Mucosa of rectum (tissue), 2 donors: Measurements from ENCODE around the gene NUP210.

Experiments used
- H3K27ac ChIP-seq, 2 donors: one replicate each; pipeline ENCODE4 v1.7.0; 2013; ENCODE audit warnings: inconsistent platforms in 2 of 2, low read depth in 2 of 2, low read length in 2 of 2
- H3K27me3 ChIP-seq, 2 donors: one replicate each; pipeline ENCODE4 v1.7.0; 2013; ENCODE audit warnings: low read length in 2 of 2; ENCODE audit not compliant: control insufficient read depth in 2 of 2, insufficient read depth in 2 of 2
- H3K36me3 ChIP-seq, 2 donors: one replicate each; pipeline ENCODE4 v1.7.0; 2013; ENCODE audit warnings: low read length in 2 of 2; ENCODE audit not compliant: control insufficient read depth in 2 of 2, insufficient read depth in 2 of 2
- H3K4me1 ChIP-seq, 2 donors: one replicate each; pipeline ENCODE4 v1.7.0; 2013; ENCODE audit warnings: low read length in 2 of 2, mild to moderate bottlenecking in 1 of 2; ENCODE audit not compliant: control insufficient read depth in 2 of 2, insufficient read depth in 2 of 2
- H3K4me3 ChIP-seq, 2 donors: one replicate each; pipeline ENCODE4 v1.7.0; 2013; ENCODE audit warnings: low read length in 2 of 2
- H3K9ac ChIP-seq, 2 donors: one replicate each; pipeline ENCODE4 v1.7.0; 2013; ENCODE audit warnings: low read length in 2 of 2, low read depth in 1 of 2, mild to moderate bottlenecking in 1 of 2
- H3K9me3 ChIP-seq, 2 donors: one replicate each; pipeline ENCODE4 v1.7.0; 2013; ENCODE audit warnings: low read length in 2 of 2; ENCODE audit not compliant: control insufficient read depth in 2 of 2
- donor health status: healthy.
- donor health status: Normal muscosa, but diverticular disease.

The NUP210 gene

DNA sequence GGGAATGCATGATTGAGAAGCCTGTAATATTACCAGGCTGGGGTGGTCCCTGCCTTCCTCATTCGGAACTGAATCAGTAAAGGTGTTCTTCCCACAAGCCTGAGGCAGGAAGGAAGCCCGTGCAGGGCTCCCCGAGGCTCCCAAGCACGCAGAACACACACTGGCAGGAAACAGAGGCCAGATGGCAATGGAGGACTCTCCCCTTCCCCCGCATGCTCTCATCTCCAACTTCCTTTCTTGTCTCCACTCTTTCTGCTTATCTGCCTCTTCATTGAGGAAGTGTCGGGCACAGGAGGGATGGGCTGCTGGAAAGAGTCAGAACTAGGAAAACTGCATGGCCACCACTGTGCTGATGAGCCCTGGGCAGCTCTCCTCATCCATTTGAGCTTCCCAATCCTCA is 123.5 kb downstream of the NUP210 start:
- Histone ChIP-seq H3K27me3 (peaks cover 4 to 20% of the 10 kb centered on the region in 2 donors), H3K4me3 (no peak overlapping the region), H3K36me3 (no peaks in the 10 kb centered on the region), H3K9ac (no peak overlapping the region), H3K27ac (no peak overlapping the region), H3K4me1 (no peaks in the 10 kb centered on the region), H3K9me3 (no peaks in the 10 kb centered on the region)

- H3K9me3 ChIP-seq = no peaks in the 10 kb centered on the region
- H3K27me3 ChIP-seq = peaks cover 4 to 20% of the 10 kb centered on the region in 2 donors
- no peak overlapping the region for H3K27ac ChIP-seq
- H3K36me3 ChIP-seq = no peaks in the 10 kb centered on the region
- H3K4me1 ChIP-seq = no peaks in the 10 kb centered on the region
- no peak overlapping the region for H3K9ac ChIP-seq
- no peak overlapping the region for H3K4me3 ChIP-seq
These were observed 125.4 kb downstream of the NUP210 start for GRCh38 chr3:13294442-13295351.

DNA sequence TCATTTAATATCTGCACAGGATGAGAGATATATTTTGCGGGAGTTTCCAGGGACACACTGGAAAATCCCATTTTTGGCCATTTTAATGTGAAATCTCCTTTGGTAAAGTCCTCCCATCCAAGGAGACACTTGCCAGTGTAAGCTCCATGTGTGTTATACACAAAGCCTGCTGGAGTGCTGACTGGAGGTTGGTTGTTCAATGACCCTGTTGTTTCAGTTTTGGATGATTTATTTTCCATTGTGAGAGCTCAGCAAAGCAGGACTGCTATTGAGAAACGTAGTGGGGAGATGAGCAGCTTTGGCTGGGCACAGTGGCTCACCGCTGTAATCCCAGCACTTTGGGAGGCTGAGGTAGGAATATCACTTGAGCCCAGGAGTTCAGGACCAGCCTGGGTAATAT is 127.7 kb downstream of the NUP210 start:
- Histone ChIP-seq H3K4me1 (no peaks in the 10 kb centered on the region), H3K9ac (no peak overlapping the region), H3K27me3 (peaks cover 4 to 18% of the 10 kb centered on the region in 2 donors), H3K27ac (no peak overlapping the region), H3K4me3 (no peak overlapping the region), H3K36me3 (no peaks in the 10 kb centered on the region), H3K9me3 (no peaks in the 10 kb centered on the region)

- Histone ChIP-seq H3K36me3 (no peaks in the 10 kb centered on the region), H3K9me3 (peaks cover 0 to 3% of the 10 kb centered on the region in 2 donors), H3K9ac (no peak overlapping the region), H3K4me3 (no peak overlapping the region), H3K27me3 (peaks cover 7 to 9% of the 10 kb centered on the region in 2 donors), H3K4me1 (no peaks in the 10 kb centered on the region), H3K27ac (no peak overlapping the region)
These were observed 129.2 kb downstream of the NUP210 start for GRCh38 chr3:13290941-13291340.

DNA sequence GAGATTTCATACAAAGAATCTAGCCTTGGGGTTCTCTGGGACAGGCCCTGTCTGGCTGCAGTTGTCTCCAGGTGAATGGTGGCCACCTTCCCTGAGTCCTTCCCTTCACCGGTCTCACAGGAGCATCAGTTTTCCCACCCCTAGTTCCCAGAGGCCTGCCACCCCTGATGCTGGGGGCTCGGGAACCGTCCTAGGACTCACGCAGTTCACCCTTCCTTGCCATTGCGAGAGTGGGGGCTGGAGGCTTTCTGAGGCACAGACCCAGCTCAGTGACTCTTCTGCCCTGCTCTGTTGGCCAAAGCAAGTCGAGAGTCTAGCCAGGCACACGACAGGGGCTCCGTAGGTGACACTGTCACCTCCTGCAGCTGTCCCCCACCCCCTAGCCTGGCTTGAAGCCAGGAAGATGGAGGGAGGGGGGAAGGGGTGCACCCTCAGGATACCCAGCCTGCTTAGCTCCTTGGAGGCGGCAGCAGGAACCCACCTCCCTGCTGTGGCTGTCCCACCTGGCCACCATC is 130.3 kb downstream of the NUP210 start:
- H3K36me3 ChIP-seq = no peaks in the 10 kb centered on the region
- H3K9me3 ChIP-seq = peaks cover 0 to 3% of the 10 kb centered on the region in 2 donors
- no peak overlapping the region for H3K4me3 ChIP-seq
- no peak overlapping the region for H3K9ac ChIP-seq
- no peaks in the 10 kb centered on the region for H3K4me1 ChIP-seq
- peaks cover 7 to 16% of the 10 kb centered on the region in 2 donors for H3K27me3 ChIP-seq
- H3K27ac ChIP-seq = no peak overlapping the region

DNA sequence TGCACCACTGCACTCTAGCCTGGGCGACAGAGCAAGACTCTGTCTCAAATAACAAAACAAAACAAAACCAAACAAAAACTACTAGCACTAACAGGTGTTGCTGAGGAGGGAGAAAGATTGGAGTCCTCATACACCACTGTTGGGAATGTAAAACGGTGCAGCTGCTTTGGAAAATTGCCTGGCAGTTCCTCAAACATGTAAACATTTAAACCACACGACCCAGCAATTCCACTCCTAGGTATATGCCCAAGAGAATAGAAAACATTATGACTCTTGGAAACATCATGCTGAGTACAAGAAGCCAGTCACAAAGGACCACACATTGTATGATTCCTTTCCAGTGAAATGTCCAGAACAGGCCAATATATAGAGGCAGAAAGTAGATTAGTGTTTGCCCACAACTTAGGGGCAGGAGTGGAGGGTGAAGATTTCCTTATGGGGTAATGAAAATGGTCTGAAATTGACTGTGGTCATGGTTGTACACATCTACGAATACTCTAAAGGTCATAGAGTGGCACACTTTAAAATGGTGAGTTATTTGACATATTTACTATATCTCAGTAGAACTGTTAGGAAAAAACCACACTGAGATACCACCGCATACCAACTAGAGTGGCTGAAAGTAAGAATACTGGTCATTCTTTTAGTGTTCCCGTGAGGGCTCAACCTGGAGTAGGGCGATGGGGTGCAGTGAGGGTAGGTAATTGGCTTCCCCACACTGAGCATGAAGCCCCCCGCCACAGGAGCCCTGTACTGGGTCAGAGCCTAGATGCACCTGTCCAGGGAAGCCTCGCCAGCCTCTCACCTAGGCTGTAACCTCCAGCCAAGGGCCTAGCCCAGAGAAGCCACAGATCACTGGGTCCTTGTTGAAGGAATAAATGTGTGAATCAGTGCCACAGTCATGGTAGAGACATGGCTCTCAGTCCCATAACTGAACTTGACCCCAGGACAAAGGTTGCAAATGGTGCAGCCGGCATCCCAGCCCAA is 131.1 kb downstream of the NUP210 start:
- Histone ChIP-seq H3K9me3 (peaks cover 2 to 3% of the 10 kb centered on the region in 2 donors), H3K27me3 (peaks cover 9 to 18% of the 10 kb centered on the region in 2 donors), H3K4me1 (no peaks in the 10 kb centered on the region), H3K36me3 (no peaks in the 10 kb centered on the region), H3K9ac (no peak overlapping the region), H3K27ac (no peak overlapping the region), H3K4me3 (no peak overlapping the region)

DNA sequence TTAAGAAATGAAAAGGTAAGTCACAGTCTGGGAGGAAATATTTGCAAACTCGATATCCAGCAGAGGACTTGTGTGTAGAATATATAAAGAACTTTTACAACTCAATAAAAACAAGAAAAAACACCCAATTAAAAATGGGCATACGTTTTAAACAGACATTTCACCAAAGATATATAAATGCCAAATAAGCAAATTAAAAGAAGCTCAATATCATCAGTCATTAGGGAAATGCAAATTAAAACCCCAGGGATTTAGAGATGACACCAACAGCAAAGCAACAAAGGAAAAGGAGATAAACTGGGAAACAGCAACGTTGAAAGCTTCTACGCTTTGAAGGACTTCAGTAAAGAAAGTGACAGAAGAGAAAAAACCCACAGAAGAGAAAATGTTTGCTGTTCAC is 132.3 kb downstream of the NUP210 start:
- Histone ChIP-seq H3K4me3 (no peak overlapping the region), H3K4me1 (no peaks in the 10 kb centered on the region), H3K36me3 (no peaks in the 10 kb centered on the region), H3K9ac (no peak overlapping the region), H3K27me3 (peaks cover 17 to 24% of the 10 kb centered on the region in 2 donors), H3K27ac (no peak overlapping the region), H3K9me3 (peaks cover 3 to 6% of the 10 kb centered on the region in 2 donors)

GRCh38 chr3:13286873-13287272 is 133.2 kb downstream of the NUP210 start:
- no peaks in the 10 kb centered on the region for H3K4me1 ChIP-seq
- no peak overlapping the region for H3K9ac ChIP-seq
- H3K27me3 ChIP-seq = peaks cover 19 to 24% of the 10 kb centered on the region in 2 donors
- no peaks in the 10 kb centered on the region for H3K36me3 ChIP-seq
- H3K9me3 ChIP-seq = peaks cover 3 to 6% of the 10 kb centered on the region in 2 donors
- no peak overlapping the region for H3K27ac ChIP-seq
- H3K4me3 ChIP-seq = no peak overlapping the region

- H3K9me3 ChIP-seq = peaks cover 3 to 6% of the 10 kb centered on the region in 2 donors
- H3K27me3 ChIP-seq = peaks cover 26 to 32% of the 10 kb centered on the region in 2 donors
- no peak overlapping the region for H3K27ac ChIP-seq
- no peaks in the 10 kb centered on the region for H3K4me1 ChIP-seq
- H3K4me3 ChIP-seq = no peak overlapping the region
- no peaks in the 10 kb centered on the region for H3K36me3 ChIP-seq
- no peak overlapping the region for H3K9ac ChIP-seq
These were observed 135.0 kb downstream of the NUP210 start for GRCh38 chr3:13285007-13285567.
